Measurements from ENCODE around the gene HOXB3.

- TF ChIP-seq CTCF (IDR thresholded peaks at IDR 0.05 in 8 of 11, conservative IDR thresholded peaks at IDR 0.05 in 3 of 11) (no peak), POLR2AphosphoS5 (IDR thresholded peaks at IDR 0.05) (no peak), POLR2A (IDR thresholded peaks at IDR 0.05) (no peak)
Observed at GRCh38 chr17:48532261-48532660, 57.8 kb downstream of the HOXB3 start.

Data from spleen (tissue), 7 donors.